K562 (cell line): ENCODE data around the gene CADM2. TPM values are rescaled to one million over a fixed set of nuclear protein-coding genes. Genes with fewer than 3 reads are reported as not detected.

ENCODE experiments used
- ATAC-seq: fragments of 200-7000 bp; cut with Tn5 transposase; 3 replicates; pipeline ENCODE4 v1.9.1; 2020; ENCODE audit warnings: moderate library complexity
- BruUV-seq: library from RNA; stranded (reverse); fragments of 400-500 nt; replicated peaks from 2 replicates; lab custom pipeline; 2021; lab: Mats Ljungman, UMichigan
- CTCF ChIA-PET: fragments of 300-600 bp; formaldehyde crosslinking; extraction: SDS; loops from one replicate; lab custom pipeline; 2021; ENCODE audit warnings: low intra/inter-chr PET ratio; lab: Yijun Ruan, JAX
- POLR2A ChIA-PET: fragments of 300-600, 350-650 bp; sonication (Branson Sonifier 250); formaldehyde crosslinking; extraction: SDS; loops from one replicate; lab custom pipeline; 2021; ENCODE audit warnings: antibody characterized with exemption, inconsistent platforms; lab: Yijun Ruan, JAX
- DNase-seq, 4 experiments: peaks; one replicate each; pipeline versions ENCODE4 v3.0.0 to v3.0.0-alpha.2; 2011 to 2018; ENCODE audit warnings: low spot score in 3 of 4, mixed read lengths in 3 of 4; ENCODE audit errors: extremely low read depth in 1 of 4
- FAIRE-seq: peaks from 2 replicates; lab custom pipeline; 2011; peaks lifted over from hg19 to GRCh38; lab: Jason Lieb, UNC
- H2AFZ ChIP-seq: 2 replicates; pipeline ENCODE4 v1.6.0; 2011; ENCODE audit warnings: low read depth, low read length, control low read depth, inconsistent platforms
- H3K27ac ChIP-seq: fragments of 200-600 bp; 3 replicates; pipeline ENCODE4 v1.8.0; 2011; ENCODE audit warnings: low read depth, mild to moderate bottlenecking, control low read depth, inconsistent platforms, low read length, moderate library complexity, mixed read lengths; ENCODE audit errors: extremely low read depth
- H3K27me3 ChIP-seq, 2 experiments: fragments of 300-600 bp in 1 of 2; 2 replicates in 1 of 2; 3 replicates in 1 of 2; pipeline versions ENCODE4 v1.6.0 to v1.8.0; 2011; ENCODE audit warnings: inconsistent platforms in 2 of 2, low read length in 2 of 2, mild to moderate bottlenecking in 1 of 2, mixed read lengths in 1 of 2, moderate library complexity in 1 of 2; ENCODE audit not compliant: control insufficient read depth in 2 of 2, insufficient read depth in 2 of 2
- H3K36me3 ChIP-seq: fragments of 300-600 bp; 3 replicates; pipeline ENCODE4 v1.8.0; 2011; ENCODE audit warnings: mild to moderate bottlenecking, low read length, inconsistent platforms; ENCODE audit not compliant: control insufficient read depth, insufficient read depth
- H3K4me1 ChIP-seq, 2 experiments: fragments of 200-600 bp in 1 of 2; replicated peaks in 1 of 2; 2 replicates in 1 of 2; 3 replicates in 1 of 2; pipeline versions ENCODE4 v1.5.1 to v1.8.0; 2011; ENCODE audit warnings: inconsistent platforms in 2 of 2, low read length in 2 of 2, mild to moderate bottlenecking in 1 of 2, mixed read lengths in 1 of 2, moderate library complexity in 1 of 2; ENCODE audit not compliant: control insufficient read depth in 2 of 2, insufficient read depth in 2 of 2
- H3K4me2 ChIP-seq: 2 replicates; pipeline ENCODE4 v1.6.1; 2011; ENCODE audit warnings: low read length, control low read depth, inconsistent platforms, mixed read lengths; ENCODE audit not compliant: insufficient read depth
- H3K4me3 ChIP-seq: fragments of 200-600 bp; sonication (generic), shearing (Covaris generic); 2 replicates; pipeline ENCODE4 v1.5.1; 2016; ENCODE audit warnings: control low read depth, inconsistent platforms
- H3K79me2 ChIP-seq: fragments of 200-600 bp; 3 replicates; pipeline ENCODE4 v1.8.0; 2011; ENCODE audit warnings: low read length, inconsistent platforms; ENCODE audit not compliant: control insufficient read depth, insufficient read depth
- H3K9ac ChIP-seq, 2 experiments: 2 replicates each; pipeline versions ENCODE4 v1.6.0 to v1.6.1; 2011; ENCODE audit warnings: low read depth in 2 of 2, low read length in 2 of 2, control low read depth in 1 of 2, inconsistent platforms in 1 of 2, mild to moderate bottlenecking in 1 of 2, mixed read lengths in 1 of 2; ENCODE audit not compliant: insufficient read depth in 1 of 2
- H3K9me1 ChIP-seq: one replicate; pipeline ENCODE4 v1.6.0; 2011; ENCODE audit warnings: inconsistent platforms, mild to moderate bottlenecking, low read length, moderate library complexity; ENCODE audit not compliant: control insufficient read depth, insufficient read depth
- H3K9me3 ChIP-seq: replicated peaks from 2 replicates; pipeline ENCODE4 v1.5.1; 2011; ENCODE audit warnings: low read depth, low read length, inconsistent platforms; ENCODE audit not compliant: control insufficient read depth, insufficient read depth
- H4K20me1 ChIP-seq: replicated peaks from 2 replicates; pipeline ENCODE4 v1.6.1; 2011; ENCODE audit warnings: low read length, inconsistent platforms, mixed read lengths; ENCODE audit not compliant: control insufficient read depth, insufficient read depth
- C11orf30 ChIP-seq: fragments of 450-650 bp; IDR thresholded peaks from 2 replicates; pipeline ENCODE4 v1.6.1; 2016; ENCODE audit warnings: low read depth, mild to moderate bottlenecking
- CREB1 ChIP-seq, 2 experiments: sonication (generic) in 1 of 2; formaldehyde crosslinking in 1 of 2; IDR thresholded peaks; 2 replicates each; pipeline versions ENCODE4 v1.6.1 to v1.8.0; 2012 to 2022; ENCODE audit warnings: inconsistent platforms in 1 of 2, mild to moderate bottlenecking in 1 of 2, missing genetic modification reagents in 1 of 2, moderate library complexity in 1 of 2
- JUND ChIP-seq, 2 experiments: IDR thresholded peaks; 2 replicates in 1 of 2; 3 replicates in 1 of 2; pipeline ENCODE4 v1.6.1; 2011; ENCODE audit warnings: borderline replicate concordance in 2 of 2, low read depth in 2 of 2, low read length in 2 of 2, improper control_type of control experiment in 1 of 2, missing biosample characterization in 1 of 2, missing genetic modification characterization in 1 of 2, missing genetic modification reagents in 1 of 2
- MECOM ChIP-seq: fragments of 250-450 bp; sonication (Bioruptor Pico); IDR thresholded peaks from 2 replicates; pipeline ENCODE4 v1.8.0; 2022; ENCODE audit warnings: inconsistent platforms
- STAT5A ChIP-seq: IDR thresholded peaks from 2 replicates; pipeline ENCODE4 v1.6.1; 2012; ENCODE audit warnings: low read length, inconsistent platforms, borderline replicate concordance
- THRAP3 ChIP-seq: fragments of 450-650 bp; IDR thresholded peaks from 2 replicates; pipeline ENCODE4 v1.6.1; 2016; ENCODE audit warnings: mild to moderate bottlenecking, inconsistent platforms, borderline replicate concordance
- WGBS: fragments of 100-300 bp; shearing (Covaris generic); methylation state at CpG from one replicate; pipeline ENCODE4 v1.1.6; 2016; ENCODE audit warnings: low coverage, mixed read lengths; ENCODE audit not compliant: insufficient coverage; ENCODE audit errors: missing lambda C conversion rate; 5-methylcytosine and 5-hydroxymethylcytosine counted together
- in situ Hi-C: fragments of 300-500 bp; cut with MboI; formaldehyde crosslinking; loops from 4 replicates; pipeline ENCODE4 v1.15.0; 2018; ENCODE audit warnings: inconsistent platforms, mixed read lengths
- intact Hi-C: fragments of 100-400 bp; cut with micrococcal nuclease; formaldehyde crosslinking; loops from 2 replicates; pipeline ENCODE4 v1.14.2; 2022
- polyA plus RNA-seq, 8 experiments: library from polyadenylated mRNA; depleted of rRNA in 4 of 8; stranded (reverse) in 5 of 8; unstranded in 3 of 8; fragments of >200 nt; fragmentation: Nextera tagmentation in 2 of 8; fragmentation: Illumina TruSeq in 1 of 8; extraction: Ambion mirVana in 2 of 8; extraction: Trizol in 1 of 8; gene quantifications; 2 replicates each; pipeline versions ENCODE4 v1.2.1 to v1.2.3, GENCODE V29; 2011 to 2014; ENCODE audit warnings: inconsistent platforms in 1 of 8, missing spikeins in 1 of 8
- total RNA-seq, 7 experiments: library from RNA; depleted of rRNA in 6 of 7; stranded (reverse); fragments of >200 nt in 6 of 7; fragmentation: Illumina TruSeq in 2 of 7; extraction: Trizol in 2 of 7; gene quantifications; 2 replicates each; pipeline versions ENCODE4 v1.2.1 to v1.2.3, GENCODE V29; 2011 to 2021; ENCODE audit warnings: low replicate concordance in 1 of 7
- TF ChIP-seq, protein P1 (sequence below): sonication (generic); IDR thresholded peaks from 2 replicates; pipeline ENCODE4 v1.6.1; 2016

The CADM2 gene
- total and polyA plus RNA-seq, 9 of the 15 experiments (the other 6 are each of a cell fraction or from before 2014, with no cell fraction given), result 0.11 to 3.2 (median 0.95) TPM

DNA sequence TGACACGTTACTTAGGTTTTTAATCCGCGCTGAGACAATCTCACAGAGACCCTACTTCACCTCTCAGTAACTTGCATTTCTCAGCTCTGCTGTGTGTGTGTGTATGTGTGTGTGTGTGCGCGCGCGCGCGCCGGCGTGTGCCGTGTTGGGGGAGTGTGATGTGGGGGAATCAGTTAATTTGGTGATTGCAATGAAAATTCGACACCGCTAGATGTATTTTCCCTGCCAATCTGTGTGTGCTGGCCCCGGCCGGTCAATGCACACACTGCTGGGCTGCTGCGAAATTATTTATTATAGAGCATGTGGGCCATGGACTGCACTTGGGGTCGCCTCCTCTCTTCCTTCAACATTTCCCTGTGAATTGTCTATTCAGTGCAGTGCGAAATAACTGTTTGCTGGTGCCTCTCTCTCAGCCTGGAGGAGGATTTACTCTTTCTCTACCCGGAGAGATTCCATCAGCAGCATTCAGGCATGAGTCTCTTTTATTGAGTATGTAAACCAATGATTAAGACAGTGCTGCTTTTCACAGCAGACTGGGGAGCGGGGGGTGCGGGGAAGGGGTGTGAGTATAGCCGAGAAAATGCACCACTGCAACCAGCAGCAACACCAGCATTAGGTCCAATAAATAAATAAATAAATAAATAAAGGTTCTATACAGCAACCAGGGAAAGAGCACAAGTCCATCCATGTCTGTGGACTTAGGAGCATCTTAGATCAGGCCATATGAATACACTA is 2.9 kb downstream of the CADM2 start:
- ChIA-PET CTCF (no interaction called here), POLR2A (no interaction called here)
- Histone ChIP-seq H3K27ac (no peak overlapping the region), H4K20me1 (no peaks in the 10 kb centered on the region), H2AFZ (no peak overlapping the region), H3K9me1 (no peaks in the 10 kb centered on the region), H3K4me3 (no peak overlapping the region), H3K4me2 (no peak overlapping the region), H3K9ac (no peak overlapping the region), H3K79me2 (no peaks in the 10 kb centered on the region), H3K27me3 (no peaks in the 10 kb centered on the region), H3K36me3 (no peaks in the 10 kb centered on the region), H3K4me1 (peaks cover 0 to 7% of the 10 kb centered on the region in 2 experiments; a peak in 2 of 5 replicates), H3K9me3 (no peaks in the 10 kb centered on the region)
- TF ChIP-seq JUND (IDR thresholded peaks at IDR 0.05; ENCODE audit: borderline replicate concordance, low read depth, low read length) (no peak), JUND (tag; IDR thresholded peaks at IDR 0.05; ENCODE audit: borderline replicate concordance, low read depth, low read length) (no peak), THRAP3 (no peak), CREB1 (IDR thresholded peaks at IDR 0.05) (no peak), CREB1 (CRISPR knock-in tag; IDR thresholded peaks at IDR 0.05) (no peak), MECOM (CRISPR knock-in tag) (no peak), C11orf30 (no peak), STAT5A (no peak)
- TF ChIP-seq, protein P1, sequence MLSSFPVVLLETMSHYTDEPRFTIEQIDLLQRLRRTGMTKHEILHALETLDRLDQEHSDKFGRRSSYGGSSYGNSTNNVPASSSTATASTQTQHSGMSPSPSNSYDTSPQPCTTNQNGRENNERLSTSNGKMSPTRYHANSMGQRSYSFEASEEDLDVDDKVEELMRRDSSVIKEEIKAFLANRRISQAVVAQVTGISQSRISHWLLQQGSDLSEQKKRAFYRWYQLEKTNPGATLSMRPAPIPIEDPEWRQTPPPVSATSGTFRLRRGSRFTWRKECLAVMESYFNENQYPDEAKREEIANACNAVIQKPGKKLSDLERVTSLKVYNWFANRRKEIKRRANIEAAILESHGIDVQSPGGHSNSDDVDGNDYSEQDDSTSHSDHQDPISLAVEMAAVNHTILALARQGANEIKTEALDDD, result no peak
- DNase-seq (no peak), ATAC-seq (no peak), FAIRE-seq (no peak)
- no TSS peak for BruUV-seq
- 4% methylated on average over 9 of the region's 23 CpGs for whole genome bisulfite sequencing
- intact Hi-C loops (no loop called here), in situ Hi-C loops (no loop called here)
